GM12874 (cell line): ENCODE data around the gene XPNPEP2.

ENCODE experiments used
- CTCF ChIP-seq: IDR thresholded peaks from 2 replicates; pipeline ENCODE4 v1.5.1; 2011; ENCODE audit warnings: low read depth, mild to moderate bottlenecking, control low read depth, low read length, moderate library complexity; ENCODE audit not compliant: insufficient read depth

XPNPEP2 gene

GRCh38 chrX:129719931-129720530 lies 18.7 kb upstream of the XPNPEP2 start:
- TF ChIP-seq CTCF = no peak

GRCh38 chrX:129720741-129721140 lies 18.0 kb upstream of the XPNPEP2 start:
- TF ChIP-seq CTCF = no peak

- TF ChIP-seq CTCF = no peak
Measured at GRCh38 chrX:129721414-129721813, 17.4 kb upstream of the XPNPEP2 start.

- no peak for TF ChIP-seq CTCF
Measured at GRCh38 chrX:129721870-129722269, 16.9 kb upstream of the XPNPEP2 start.

GRCh38 chrX:129723511-129723910 lies 15.3 kb upstream of the XPNPEP2 start:
- TF ChIP-seq CTCF = no peak

- no peak for TF ChIP-seq CTCF
Measured at GRCh38 chrX:129724754-129725153, 14.0 kb upstream of the XPNPEP2 start.

GRCh38 chrX:129726307-129727111 lies 12.3 kb upstream of the XPNPEP2 start:
- peak; percentile 55 for TF ChIP-seq CTCF
